Stimulated activated CD8-positive, alpha-beta memory T cell treated with anti-CD3 and anti-CD28 coated beads, Interleukin-2, amount 100 ng/mL, for 48 hours (primary cell): ENCODE measurements around the gene SACS.
A peak's percentile ranks its signal among the peaks of the same experiment; 100 is the strongest.
"Not testable (repeated sequence)": the region's sequence is repeated elsewhere in the genome, so short reads cannot be mapped to it uniquely, and the experiment has no call there.

ENCODE experiments used
- DNase-seq, 2 donors: peaks; one replicate each; pipeline ENCODE4 v3.0.0-alpha.2; 2020; ENCODE audit warnings: low read depth in 2 of 2

Gene SACS

GRCh38 chr13:23418776-23419683, 14.5 kb downstream of the SACS start:
- DNase-seq = no peak

GRCh38 chr13:23414682-23415081, 18.8 kb downstream of the SACS start:
- DNase-seq = no peak

- no peak for DNase-seq
Measured at GRCh38 chr13:23411706-23412105, 21.8 kb downstream of the SACS start.

- DNase-seq = no peak
Measured at GRCh38 chr13:23411220-23411619, 22.3 kb downstream of the SACS start.

- DNase-seq = no peak
Measured at GRCh38 chr13:23408026-23408425, 25.5 kb downstream of the SACS start.

GRCh38 chr13:23401156-23401555, 32.3 kb downstream of the SACS start:
- DNase-seq = not testable (repeated sequence)

GRCh38 chr13:23399347-23399746, 34.2 kb downstream of the SACS start:
- no peak for DNase-seq

GRCh38 chr13:23394821-23395220, 38.7 kb downstream of the SACS start:
- DNase-seq = no peak

GRCh38 chr13:23392925-23393645, 40.4 kb downstream of the SACS start:
- DNase-seq = no peak

GRCh38 chr13:23392313-23392712, 41.2 kb downstream of the SACS start:
- DNase-seq = no peak

GRCh38 chr13:23391752-23392151, 41.8 kb downstream of the SACS start:
- DNase-seq = no peak

GRCh38 chr13:23386533-23386932, 47.0 kb downstream of the SACS start:
- no peak for DNase-seq

GRCh38 chr13:23385931-23386330, 47.6 kb downstream of the SACS start:
- no peak for DNase-seq

GRCh38 chr13:23384111-23384510, 49.4 kb downstream of the SACS start:
- DNase-seq = no peak

- no peak for DNase-seq
Measured at GRCh38 chr13:23383151-23383550, 50.4 kb downstream of the SACS start.

- no peak for DNase-seq
Measured at GRCh38 chr13:23381866-23382265, 51.6 kb downstream of the SACS start.

- no peak for DNase-seq
Measured at GRCh38 chr13:23380534-23380933, 53.0 kb downstream of the SACS start.

GRCh38 chr13:23377983-23378632, 55.4 kb downstream of the SACS start:
- peak in 1 of 2 donors; percentile 37 for DNase-seq

GRCh38 chr13:23377579-23377978, 55.9 kb downstream of the SACS start:
- DNase-seq = no peak

GRCh38 chr13:23375001-23375971, 58.2 kb downstream of the SACS start:
- peak; percentile 96 to 97 for DNase-seq

GRCh38 chr13:23372264-23372906, 61.1 kb downstream of the SACS start:
- no peak for DNase-seq
